HG03196 (cell line): ENCODE results near the gene CDHR4.
"Not testable (repeated sequence)": the region's sequence is repeated elsewhere in the genome, so short reads cannot be mapped to it uniquely, and the experiment has no call there.

Source experiments
- ATAC-seq: cut with Tn5 transposase; IDR thresholded peaks from one replicate; pipeline ENCODE4 v1.9.1; 2021; ENCODE audit not compliant: unreplicated experiment

Gene CDHR4

GRCh38 chr3:49781415-49782199 lies 18.1 kb downstream of the CDHR4 start:
- no peak for ATAC-seq

GRCh38 chr3:49780975-49781365 lies 18.7 kb downstream of the CDHR4 start:
- ATAC-seq, result not testable (repeated sequence)

GRCh38 chr3:49780080-49780974 lies 19.3 kb downstream of the CDHR4 start:
- no peak for ATAC-seq

GRCh38 chr3:49779358-49780079 lies 20.2 kb downstream of the CDHR4 start:
- no peak for ATAC-seq

GRCh38 chr3:49776101-49776500 lies 23.6 kb downstream of the CDHR4 start:
- ATAC-seq, result not testable (repeated sequence)

- no peak for ATAC-seq
Measured at GRCh38 chr3:49775538-49775937, 24.1 kb downstream of the CDHR4 start.

GRCh38 chr3:49772703-49773102 lies 27.0 kb downstream of the CDHR4 start:
- ATAC-seq, result no peak

GRCh38 chr3:49771340-49771938 lies 28.2 kb downstream of the CDHR4 start:
- ATAC-seq, result no peak

- ATAC-seq, result no peak
Measured at GRCh38 chr3:49769926-49770325, 29.7 kb downstream of the CDHR4 start.

- ATAC-seq, result no peak
Measured at GRCh38 chr3:49769286-49769915, 30.3 kb downstream of the CDHR4 start.

GRCh38 chr3:49763981-49764380 lies 35.7 kb downstream of the CDHR4 start:
- no peak for ATAC-seq

- ATAC-seq, result no peak
Measured at GRCh38 chr3:49761661-49762060, 38.0 kb downstream of the CDHR4 start.

- no peak for ATAC-seq
Measured at GRCh38 chr3:49759226-49759625, 40.4 kb downstream of the CDHR4 start.

GRCh38 chr3:49757197-49757596 lies 42.5 kb downstream of the CDHR4 start:
- ATAC-seq, result no peak

GRCh38 chr3:49756036-49756435 lies 43.6 kb downstream of the CDHR4 start:
- ATAC-seq, result no peak

- ATAC-seq, result no peak
Measured at GRCh38 chr3:49754536-49754935, 45.1 kb downstream of the CDHR4 start.

GRCh38 chr3:49751501-49751900 lies 48.2 kb downstream of the CDHR4 start:
- ATAC-seq, result no peak

GRCh38 chr3:49750056-49750455 lies 49.6 kb downstream of the CDHR4 start:
- no peak for ATAC-seq

- not testable (repeated sequence) for ATAC-seq
Measured at GRCh38 chr3:49748874-49749273, 50.8 kb downstream of the CDHR4 start.

- ATAC-seq, result no peak
Measured at GRCh38 chr3:49747792-49748480, 51.7 kb downstream of the CDHR4 start.
